HepG2 (cell line): ENCODE measurements around the gene COQ7. TPM values are rescaled to one million over a fixed set of nuclear protein-coding genes. Genes with fewer than 3 reads are reported as not detected.

Source experiments
- AGO1 ChIP-seq: fragments of 200-400 bp; formaldehyde crosslinking; IDR thresholded peaks from 2 replicates; pipeline ENCODE4 v1.6.1; 2017; ENCODE audit warnings: mild to moderate bottlenecking, low read depth, low read length, moderate library complexity; ENCODE audit not compliant: poor library complexity, severe bottlenecking
- CEBPG ChIP-seq: IDR thresholded peaks from 2 replicates; pipeline ENCODE4 v1.6.1; 2016
- FOXK1 ChIP-seq: sonication (generic); formaldehyde crosslinking; IDR thresholded peaks from 2 replicates; pipeline ENCODE4 v1.4.0; 2020; ENCODE audit warnings: low read depth, missing genetic modification reagents, borderline replicate concordance
- KLF13 ChIP-seq: sonication (generic); formaldehyde crosslinking; IDR thresholded peaks from 2 replicates; pipeline ENCODE4 v1.4.0; 2020; ENCODE audit warnings: mild to moderate bottlenecking, missing genetic modification reagents
- MEIS1 ChIP-seq: sonication (generic); formaldehyde crosslinking; IDR thresholded peaks from 2 replicates; pipeline ENCODE4 v1.9.0; 2021; ENCODE audit warnings: mild to moderate bottlenecking, missing genetic modification reagents, moderate library complexity, borderline replicate concordance
- RAD21 ChIP-seq: fragments of 450-650 bp; formaldehyde crosslinking; IDR thresholded peaks from 2 replicates; pipeline ENCODE4 v1.5.0; 2020; ENCODE audit warnings: mild to moderate bottlenecking
- TP53 ChIP-seq: sonication (generic); formaldehyde crosslinking; conservative IDR thresholded peaks from 2 replicates; pipeline ENCODE4 v1.4.0; 2020; ENCODE audit warnings: missing genetic modification reagents
- YEATS4 ChIP-seq: sonication (generic); formaldehyde crosslinking; IDR thresholded peaks from 2 replicates; pipeline ENCODE4 v1.4.0; 2020; ENCODE audit warnings: missing genetic modification reagents, borderline replicate concordance
- ZMYM3 ChIP-seq: sonication (generic); formaldehyde crosslinking; IDR thresholded peaks from 2 replicates; pipeline ENCODE4 v1.5.1; 2020; ENCODE audit warnings: mild to moderate bottlenecking, missing genetic modification reagents
- ZNF124 ChIP-seq: sonication (generic); formaldehyde crosslinking; IDR thresholded peaks from 2 replicates; pipeline ENCODE4 v1.4.0; 2020; ENCODE audit warnings: missing genetic modification reagents
- ZNF280D ChIP-seq: sonication (generic); formaldehyde crosslinking; IDR thresholded peaks from 2 replicates; pipeline ENCODE4 v1.5.1; 2020; ENCODE audit warnings: mild to moderate bottlenecking, missing genetic modification reagents
- ZNF354B ChIP-seq: sonication (generic); formaldehyde crosslinking; IDR thresholded peaks from 2 replicates; pipeline ENCODE4 v1.8.0; 2022; ENCODE audit warnings: mild to moderate bottlenecking, missing genetic modification reagents
- ZNF530 ChIP-seq: sonication (generic); formaldehyde crosslinking; IDR thresholded peaks from 2 replicates; pipeline ENCODE4 v1.5.0; 2020; ENCODE audit warnings: low read depth, mild to moderate bottlenecking, missing genetic modification reagents
- ZNF740 ChIP-seq: sonication (generic); formaldehyde crosslinking; IDR thresholded peaks from 2 replicates; pipeline ENCODE4 v1.4.0; 2020; ENCODE audit warnings: missing genetic modification reagents
- ZSCAN31 ChIP-seq: sonication (generic); formaldehyde crosslinking; IDR thresholded peaks from 2 replicates; pipeline ENCODE4 v1.5.0; 2020; ENCODE audit warnings: low read depth, mild to moderate bottlenecking, missing genetic modification reagents
- polyA plus RNA-seq, 8 experiments: library from polyadenylated mRNA; depleted of rRNA in 3 of 8; stranded (reverse) in 7 of 8; unstranded in 1 of 8; fragments of >200 nt; fragmentation: Illumina TruSeq in 4 of 8; extraction: Trizol in 4 of 8; gene quantifications; 2 replicates each; pipeline versions ENCODE4 v1.2.1 to v1.2.3, GENCODE V29; 2011 to 2016; ENCODE audit warnings: low read depth in 4 of 8, missing spikeins in 1 of 8, mixed read lengths in 1 of 8; ENCODE audit not compliant: insufficient read depth in 1 of 8
- total RNA-seq, 5 experiments: library from RNA; depleted of rRNA; stranded (reverse); fragments of >200 nt; fragmentation: Illumina TruSeq; extraction: Trizol; gene quantifications; 2 replicates each; pipeline ENCODE4 v1.2.3, GENCODE V29; 2016; ENCODE audit warnings: low read depth in 1 of 5
- TF ChIP-seq, protein P1 (sequence below): IDR thresholded peaks from 2 replicates; pipeline ENCODE4 v1.4.0; 2020; ENCODE audit warnings: mild to moderate bottlenecking, missing genetic modification reagents
- TF ChIP-seq, protein P2 (sequence below): sonication (generic); formaldehyde crosslinking; IDR thresholded peaks from 2 replicates; pipeline ENCODE4 v1.9.0; 2021; ENCODE audit warnings: missing genetic modification reagents, borderline replicate concordance
- TF ChIP-seq, protein P3 (sequence below): IDR thresholded peaks from 2 replicates; pipeline ENCODE4 v1.6.1; 2016

The COQ7 gene
- total and polyA plus RNA-seq, 2 of the 13 experiments (the other 11 are each of a cell fraction or from before 2014, with no cell fraction given), result 20.1 to 45.7 TPM

DNA sequence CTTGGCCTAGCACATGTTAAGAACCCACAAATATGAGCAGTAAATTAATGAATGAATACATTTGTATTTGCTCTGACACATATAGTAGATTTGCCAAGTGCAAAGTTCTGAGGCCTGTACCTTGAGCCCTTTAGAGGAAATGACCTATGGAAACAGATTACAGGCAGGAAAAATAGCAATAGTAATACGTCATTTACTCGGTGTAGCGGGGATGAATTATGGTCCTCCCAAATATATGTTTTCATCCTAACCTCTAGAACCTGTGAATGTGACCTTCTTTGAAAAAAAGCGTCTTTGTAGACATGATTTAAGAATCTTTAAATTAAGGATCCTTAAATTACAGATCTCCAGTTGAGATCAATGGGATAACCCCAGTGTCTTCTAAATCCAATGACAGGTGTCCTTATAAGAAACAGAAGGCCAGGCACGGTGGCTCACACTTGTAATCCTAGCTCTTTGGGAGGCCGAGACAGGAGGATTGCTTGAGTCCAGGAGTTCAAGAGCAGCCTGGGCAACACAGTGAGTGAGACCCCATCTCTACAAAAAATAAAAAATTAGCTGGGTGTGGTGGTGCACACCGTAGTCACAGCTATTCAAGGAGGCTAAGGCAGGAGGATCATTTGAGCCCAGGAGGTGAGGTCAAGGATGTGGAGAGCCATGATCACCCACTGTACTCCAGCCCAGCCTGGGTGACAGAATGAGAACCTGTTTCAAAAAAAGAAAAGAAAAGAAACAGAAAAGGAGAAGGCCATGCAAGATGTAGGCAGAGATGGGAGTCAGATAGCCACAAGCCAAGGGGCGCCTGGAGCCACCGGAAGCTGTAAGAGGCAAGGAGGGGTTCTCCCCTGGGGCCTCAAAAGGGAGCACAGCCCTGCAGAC lies 41.2 kb downstream of the COQ7 start (continued):
- TF ChIP-seq, protein P1, sequence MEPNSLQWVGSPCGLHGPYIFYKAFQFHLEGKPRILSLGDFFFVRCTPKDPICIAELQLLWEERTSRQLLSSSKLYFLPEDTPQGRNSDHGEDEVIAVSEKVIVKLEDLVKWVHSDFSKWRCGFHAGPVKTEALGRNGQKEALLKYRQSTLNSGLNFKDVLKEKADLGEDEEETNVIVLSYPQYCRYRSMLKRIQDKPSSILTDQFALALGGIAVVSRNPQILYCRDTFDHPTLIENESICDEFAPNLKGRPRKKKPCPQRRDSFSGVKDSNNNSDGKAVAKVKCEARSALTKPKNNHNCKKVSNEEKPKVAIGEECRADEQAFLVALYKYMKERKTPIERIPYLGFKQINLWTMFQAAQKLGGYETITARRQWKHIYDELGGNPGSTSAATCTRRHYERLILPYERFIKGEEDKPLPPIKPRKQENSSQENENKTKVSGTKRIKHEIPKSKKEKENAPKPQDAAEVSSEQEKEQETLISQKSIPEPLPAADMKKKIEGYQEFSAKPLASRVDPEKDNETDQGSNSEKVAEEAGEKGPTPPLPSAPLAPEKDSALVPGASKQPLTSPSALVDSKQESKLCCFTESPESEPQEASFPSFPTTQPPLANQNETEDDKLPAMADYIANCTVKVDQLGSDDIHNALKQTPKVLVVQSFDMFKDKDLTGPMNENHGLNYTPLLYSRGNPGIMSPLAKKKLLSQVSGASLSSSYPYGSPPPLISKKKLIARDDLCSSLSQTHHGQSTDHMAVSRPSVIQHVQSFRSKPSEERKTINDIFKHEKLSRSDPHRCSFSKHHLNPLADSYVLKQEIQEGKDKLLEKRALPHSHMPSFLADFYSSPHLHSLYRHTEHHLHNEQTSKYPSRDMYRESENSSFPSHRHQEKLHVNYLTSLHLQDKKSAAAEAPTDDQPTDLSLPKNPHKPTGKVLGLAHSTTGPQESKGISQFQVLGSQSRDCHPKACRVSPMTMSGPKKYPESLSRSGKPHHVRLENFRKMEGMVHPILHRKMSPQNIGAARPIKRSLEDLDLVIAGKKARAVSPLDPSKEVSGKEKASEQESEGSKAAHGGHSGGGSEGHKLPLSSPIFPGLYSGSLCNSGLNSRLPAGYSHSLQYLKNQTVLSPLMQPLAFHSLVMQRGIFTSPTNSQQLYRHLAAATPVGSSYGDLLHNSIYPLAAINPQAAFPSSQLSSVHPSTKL (CRISPR knock-in tag), result peak; percentile 72
- TF ChIP-seq ZNF740 (CRISPR knock-in tag), result no peak
- TF ChIP-seq MEIS1 (CRISPR knock-in tag), result no peak
- TF ChIP-seq AGO1, result no peak
- TF ChIP-seq, protein P2, sequence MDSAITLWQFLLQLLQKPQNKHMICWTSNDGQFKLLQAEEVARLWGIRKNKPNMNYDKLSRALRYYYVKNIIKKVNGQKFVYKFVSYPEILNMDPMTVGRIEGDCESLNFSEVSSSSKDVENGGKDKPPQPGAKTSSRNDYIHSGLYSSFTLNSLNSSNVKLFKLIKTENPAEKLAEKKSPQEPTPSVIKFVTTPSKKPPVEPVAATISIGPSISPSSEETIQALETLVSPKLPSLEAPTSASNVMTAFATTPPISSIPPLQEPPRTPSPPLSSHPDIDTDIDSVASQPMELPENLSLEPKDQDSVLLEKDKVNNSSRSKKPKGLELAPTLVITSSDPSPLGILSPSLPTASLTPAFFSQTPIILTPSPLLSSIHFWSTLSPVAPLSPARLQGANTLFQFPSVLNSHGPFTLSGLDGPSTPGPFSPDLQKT, result no peak
- no peak; the same call in 1 of the 2 replicates for TF ChIP-seq ZNF124 (CRISPR knock-in tag)
- TF ChIP-seq YEATS4 (CRISPR knock-in tag), result no peak; the same call in 1 of the 2 replicates
- TF ChIP-seq FOXK1 (CRISPR knock-in tag), result no peak
- TF ChIP-seq RAD21, result no peak
- TF ChIP-seq ZNF354B (CRISPR knock-in tag), result peak; percentile 77; the same call in 1 of the 2 replicates
- TF ChIP-seq ZSCAN31, result no peak
- no peak for TF ChIP-seq KLF13
- 0 out of 2 replicates have a peak, but pooled peaks have one; percentile 38 for TF ChIP-seq ZNF280D (CRISPR knock-in tag)
- TF ChIP-seq ZMYM3, result peak; percentile 60; the same call in 1 of the 2 replicates
- TF ChIP-seq ZNF530 (CRISPR knock-in tag), result no peak
- TF ChIP-seq, protein P3, sequence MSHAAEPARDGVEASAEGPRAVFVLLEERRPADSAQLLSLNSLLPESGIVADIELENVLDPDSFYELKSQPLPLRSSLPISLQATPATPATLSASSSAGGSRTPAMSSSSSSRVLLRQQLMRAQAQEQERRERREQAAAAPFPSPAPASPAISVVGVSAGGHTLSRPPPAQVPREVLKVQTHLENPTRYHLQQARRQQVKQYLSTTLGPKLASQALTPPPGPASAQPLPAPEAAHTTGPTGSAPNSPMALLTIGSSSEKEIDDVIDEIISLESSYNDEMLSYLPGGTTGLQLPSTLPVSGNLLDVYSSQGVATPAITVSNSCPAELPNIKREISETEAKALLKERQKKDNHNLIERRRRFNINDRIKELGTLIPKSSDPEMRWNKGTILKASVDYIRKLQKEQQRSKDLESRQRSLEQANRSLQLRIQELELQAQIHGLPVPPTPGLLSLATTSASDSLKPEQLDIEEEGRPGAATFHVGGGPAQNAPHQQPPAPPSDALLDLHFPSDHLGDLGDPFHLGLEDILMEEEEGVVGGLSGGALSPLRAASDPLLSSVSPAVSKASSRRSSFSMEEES (CRISPR knock-in tag), result no peak
- no peak for TF ChIP-seq TP53 (CRISPR knock-in tag)
- peak; percentile 37; the same call in 1 of the 2 replicates for TF ChIP-seq CEBPG
